HEK293T (cell line): ENCODE measurements around the gene CALCA.

Experiments
- ARNT ChIP-seq: fragments of 450-650 bp; IDR thresholded peaks from 2 replicates; pipeline ENCODE4 v1.6.1; 2017; ENCODE audit warnings: mild to moderate bottlenecking
- CTBP1 ChIP-seq: fragments of 450-650 bp; IDR thresholded peaks from 2 replicates; pipeline ENCODE4 v1.6.1; 2016; ENCODE audit warnings: borderline replicate concordance
- FOXK2 ChIP-seq: fragments of 450-650 bp; IDR thresholded peaks from 2 replicates; pipeline ENCODE4 v1.6.1; 2016; ENCODE audit warnings: mild to moderate bottlenecking
- FOXM1 ChIP-seq: fragments of 450-650 bp; IDR thresholded peaks from 2 replicates; pipeline ENCODE4 v1.6.1; 2017; ENCODE audit warnings: mild to moderate bottlenecking, borderline replicate concordance
- NFRKB ChIP-seq: fragments of 450-650 bp; IDR thresholded peaks from 2 replicates; pipeline ENCODE4 v1.6.1; 2016; ENCODE audit warnings: mild to moderate bottlenecking, moderate library complexity
- SP1 ChIP-seq: fragments of 450-650 bp; IDR thresholded peaks from 2 replicates; pipeline ENCODE4 v1.6.1; 2017
- SUZ12 ChIP-seq: fragments of 450-650 bp; IDR thresholded peaks from 2 replicates; pipeline ENCODE4 v1.6.1; 2016; ENCODE audit warnings: mild to moderate bottlenecking
- TARDBP ChIP-seq: fragments of 450-650 bp; IDR thresholded peaks from 2 replicates; pipeline ENCODE4 v1.6.1; 2016
- ZNF384 ChIP-seq: fragments of 450-650 bp; IDR thresholded peaks from 2 replicates; pipeline ENCODE4 v1.6.1; 2016
- TF ChIP-seq, protein P1 (sequence below): fragments of 450-650 bp; IDR thresholded peaks from 2 replicates; pipeline ENCODE4 v1.6.1; 2016

DNA sequence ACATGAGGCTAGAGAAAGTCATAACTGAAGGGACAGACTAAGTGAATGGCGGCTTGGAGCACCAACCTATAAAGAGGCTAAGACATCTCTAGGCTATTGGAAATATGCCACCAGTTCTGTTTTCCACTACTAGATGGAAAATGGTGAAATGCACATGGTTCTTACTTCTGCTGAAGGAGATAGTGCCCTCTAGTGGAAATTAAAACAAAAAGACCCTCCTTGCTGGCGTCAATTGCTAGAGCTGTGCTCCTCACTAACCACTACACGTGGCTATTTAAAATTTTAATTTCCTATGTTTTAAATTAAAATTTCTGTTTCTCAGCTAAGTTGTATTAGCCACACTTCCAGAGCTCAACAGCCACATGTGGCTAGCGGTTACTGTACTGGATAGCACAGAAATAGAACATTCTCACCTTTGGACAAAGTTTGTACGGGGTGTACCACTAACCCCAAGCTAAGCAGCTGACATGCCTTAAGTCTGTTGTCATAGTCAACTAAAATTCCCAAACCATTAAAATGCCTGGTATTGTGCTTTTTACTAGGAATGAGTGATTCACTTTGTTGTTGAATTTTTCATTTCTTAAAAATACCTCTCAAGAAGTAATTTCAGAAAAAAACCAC, 34.1 kb upstream of the CALCA start:
- TF ChIP-seq SP1 (no peak), ZNF384 (no peak), TARDBP (no peak), SUZ12 (no peak), ARNT (no peak), FOXM1 (no peak), CTBP1 (no peak), FOXK2 (no peak), NFRKB (no peak)
- TF ChIP-seq, protein P1, sequence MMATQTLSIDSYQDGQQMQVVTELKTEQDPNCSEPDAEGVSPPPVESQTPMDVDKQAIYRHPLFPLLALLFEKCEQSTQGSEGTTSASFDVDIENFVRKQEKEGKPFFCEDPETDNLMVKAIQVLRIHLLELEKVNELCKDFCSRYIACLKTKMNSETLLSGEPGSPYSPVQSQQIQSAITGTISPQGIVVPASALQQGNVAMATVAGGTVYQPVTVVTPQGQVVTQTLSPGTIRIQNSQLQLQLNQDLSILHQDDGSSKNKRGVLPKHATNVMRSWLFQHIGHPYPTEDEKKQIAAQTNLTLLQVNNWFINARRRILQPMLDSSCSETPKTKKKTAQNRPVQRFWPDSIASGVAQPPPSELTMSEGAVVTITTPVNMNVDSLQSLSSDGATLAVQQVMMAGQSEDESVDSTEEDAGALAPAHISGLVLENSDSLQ: no peak
